Activated CD4-positive, alpha-beta T cell treated with anti-CD3 and anti-CD28 coated beads, Interleukin-2, Interleukin-4, amounts not matched to agents 100 ng/mL and 50 ng/mL, durations not matched to agents 16 hours and 8 hours (primary cell): Measurements from ENCODE around the gene TRABD2A.

Source experiments
- DNase-seq: peaks from one replicate; pipeline ENCODE4 v3.0.0-alpha.2; 2020; ENCODE audit warnings: low spot score

Gene TRABD2A

GRCh38 chr2:84850471-84850870, 30.4 kb downstream of the TRABD2A start:
- DNase-seq: no peak

- peak; percentile 52 for DNase-seq
Observed at GRCh38 chr2:84849271-84849952, 31.5 kb downstream of the TRABD2A start.

- DNase-seq: no peak
Observed at GRCh38 chr2:84847326-84848050, 33.4 kb downstream of the TRABD2A start.

GRCh38 chr2:84846741-84847142, 34.1 kb downstream of the TRABD2A start:
- no peak for DNase-seq

GRCh38 chr2:84846041-84846663, 34.7 kb downstream of the TRABD2A start:
- DNase-seq: peak; percentile 54

- no peak for DNase-seq
Observed at GRCh38 chr2:84844141-84844540, 36.7 kb downstream of the TRABD2A start.

- no peak for DNase-seq
Observed at GRCh38 chr2:84841577-84841976, 39.3 kb downstream of the TRABD2A start.

GRCh38 chr2:84840306-84840705, 40.6 kb downstream of the TRABD2A start:
- DNase-seq: no peak

GRCh38 chr2:84839851-84840250, 41.0 kb downstream of the TRABD2A start:
- DNase-seq: no peak

GRCh38 chr2:84838434-84839145, 42.3 kb downstream of the TRABD2A start:
- no peak for DNase-seq

- DNase-seq: no peak
Observed at GRCh38 chr2:84836215-84836614, 44.7 kb downstream of the TRABD2A start.

- DNase-seq: no peak
Observed at GRCh38 chr2:84833481-84834150, 47.3 kb downstream of the TRABD2A start.

GRCh38 chr2:84832772-84833461, 48.0 kb downstream of the TRABD2A start:
- DNase-seq: peak; percentile 17

GRCh38 chr2:84830758-84831500, 50.0 kb downstream of the TRABD2A start:
- DNase-seq: no peak

- no peak for DNase-seq
Observed at GRCh38 chr2:84830095-84830494, 50.8 kb downstream of the TRABD2A start.

- no peak for DNase-seq
Observed at GRCh38 chr2:84829693-84830092, 51.2 kb downstream of the TRABD2A start.

GRCh38 chr2:84827978-84828575, 52.8 kb downstream of the TRABD2A start:
- DNase-seq: no peak

GRCh38 chr2:84823788-84824187, 57.1 kb downstream of the TRABD2A start:
- no peak for DNase-seq

- no peak for DNase-seq
Observed at GRCh38 chr2:84823229-84823628, 57.7 kb downstream of the TRABD2A start.

- no peak for DNase-seq
Observed at GRCh38 chr2:84821806-84822205, 59.1 kb downstream of the TRABD2A start.
